GM21390 (cell line): ENCODE results near the gene AIFM1.
A peak's percentile ranks its signal among the peaks of the same experiment; 100 is the strongest.

Experiments used
- ATAC-seq: cut with Tn5 transposase; IDR thresholded peaks from one replicate; pipeline ENCODE4 v1.9.1; 2021; ENCODE audit not compliant: unreplicated experiment

The AIFM1 gene

GRCh38 chrX:130165703-130166502, at the start of gene AIFM1:
AIFM1 (minus strand) TSS chrX:130165841; CDS start chrX:130165656, 185 bp downstream.
- peak; percentile 89 for ATAC-seq

GRCh38 chrX:130213376-130213775, 47.7 kb upstream of the AIFM1 start:
- no peak for ATAC-seq

GRCh38 chrX:130212371-130212770, 46.7 kb upstream of the AIFM1 start:
- no peak for ATAC-seq

- ATAC-seq: no peak
Measured at GRCh38 chrX:130211415-130212186, 46.0 kb upstream of the AIFM1 start.

- no peak for ATAC-seq
Measured at GRCh38 chrX:130204647-130205046, 39.0 kb upstream of the AIFM1 start.

GRCh38 chrX:130197464-130197863, 31.8 kb upstream of the AIFM1 start:
- no peak for ATAC-seq

- no peak for ATAC-seq
Measured at GRCh38 chrX:130196466-130196865, 30.8 kb upstream of the AIFM1 start.

GRCh38 chrX:130190801-130191200, 25.2 kb upstream of the AIFM1 start:
- ATAC-seq: no peak

GRCh38 chrX:130186651-130187050, 21.0 kb upstream of the AIFM1 start:
- ATAC-seq: no peak

- no peak for ATAC-seq
Measured at GRCh38 chrX:130184857-130185256, 19.2 kb upstream of the AIFM1 start.

GRCh38 chrX:130184168-130184567, 18.5 kb upstream of the AIFM1 start:
- no peak for ATAC-seq

GRCh38 chrX:130179579-130180215, 14.1 kb upstream of the AIFM1 start:
- no peak for ATAC-seq

- no peak for ATAC-seq
Measured at GRCh38 chrX:130179170-130179569, 13.5 kb upstream of the AIFM1 start.

- ATAC-seq: no peak
Measured at GRCh38 chrX:130176942-130177341, 11.3 kb upstream of the AIFM1 start.

- ATAC-seq: peak; percentile 75
Measured at GRCh38 chrX:130176354-130176776, 10.7 kb upstream of the AIFM1 start.

GRCh38 chrX:130174937-130175336, 9.3 kb upstream of the AIFM1 start:
- ATAC-seq: no peak

GRCh38 chrX:130174045-130174704, 8.5 kb upstream of the AIFM1 start:
- no peak for ATAC-seq

GRCh38 chrX:130173190-130173895, 7.7 kb upstream of the AIFM1 start:
- peak; percentile 34 for ATAC-seq

- ATAC-seq: no peak
Measured at GRCh38 chrX:130172127-130172845, 6.6 kb upstream of the AIFM1 start.
